K562 (cell line): ENCODE results near the gene CREG2. TPM values are rescaled to one million over a fixed set of nuclear protein-coding genes. Genes with fewer than 3 reads are reported as not detected.
A peak's percentile ranks its signal among the peaks of the same experiment; 100 is the strongest.
"Not testable (repeated sequence)": the region's sequence is repeated elsewhere in the genome, so short reads cannot be mapped to it uniquely, and the experiment has no call there.

Source experiments
- ATAC-seq: fragments of 200-7000 bp; cut with Tn5 transposase; 3 replicates; pipeline ENCODE4 v1.9.1; 2020; ENCODE audit warnings: moderate library complexity
- BruUV-seq: library from RNA; stranded (reverse); fragments of 400-500 nt; replicated peaks from 2 replicates; lab custom pipeline; 2021; lab: Mats Ljungman, UMichigan
- CTCF ChIA-PET: fragments of 300-600 bp; formaldehyde crosslinking; extraction: SDS; loops from one replicate; lab custom pipeline; 2021; ENCODE audit warnings: low intra/inter-chr PET ratio; lab: Yijun Ruan, JAX
- POLR2A ChIA-PET: fragments of 300-600, 350-650 bp; sonication (Branson Sonifier 250); formaldehyde crosslinking; extraction: SDS; loops from one replicate; lab custom pipeline; 2021; ENCODE audit warnings: antibody characterized with exemption, inconsistent platforms; lab: Yijun Ruan, JAX
- DNase-seq, 4 experiments: peaks; one replicate each; pipeline versions ENCODE4 v3.0.0 to v3.0.0-alpha.2; 2011 to 2018; ENCODE audit warnings: low spot score in 3 of 4, mixed read lengths in 3 of 4; ENCODE audit errors: extremely low read depth in 1 of 4
- FAIRE-seq: peaks from 2 replicates; lab custom pipeline; 2011; peaks lifted over from hg19 to GRCh38; lab: Jason Lieb, UNC
- H2AFZ ChIP-seq: 2 replicates; pipeline ENCODE4 v1.6.0; 2011; ENCODE audit warnings: low read depth, low read length, control low read depth, inconsistent platforms
- H3K27ac ChIP-seq: fragments of 200-600 bp; 3 replicates; pipeline ENCODE4 v1.8.0; 2011; ENCODE audit warnings: low read depth, mild to moderate bottlenecking, control low read depth, inconsistent platforms, low read length, moderate library complexity, mixed read lengths; ENCODE audit errors: extremely low read depth
- H3K27me3 ChIP-seq, 2 experiments: fragments of 300-600 bp in 1 of 2; 2 replicates in 1 of 2; 3 replicates in 1 of 2; pipeline versions ENCODE4 v1.6.0 to v1.8.0; 2011; ENCODE audit warnings: inconsistent platforms in 2 of 2, low read length in 2 of 2, mild to moderate bottlenecking in 1 of 2, mixed read lengths in 1 of 2, moderate library complexity in 1 of 2; ENCODE audit not compliant: control insufficient read depth in 2 of 2, insufficient read depth in 2 of 2
- H3K36me3 ChIP-seq: fragments of 300-600 bp; 3 replicates; pipeline ENCODE4 v1.8.0; 2011; ENCODE audit warnings: mild to moderate bottlenecking, low read length, inconsistent platforms; ENCODE audit not compliant: control insufficient read depth, insufficient read depth
- H3K4me1 ChIP-seq, 2 experiments: fragments of 200-600 bp in 1 of 2; replicated peaks in 1 of 2; 2 replicates in 1 of 2; 3 replicates in 1 of 2; pipeline versions ENCODE4 v1.5.1 to v1.8.0; 2011; ENCODE audit warnings: inconsistent platforms in 2 of 2, low read length in 2 of 2, mild to moderate bottlenecking in 1 of 2, mixed read lengths in 1 of 2, moderate library complexity in 1 of 2; ENCODE audit not compliant: control insufficient read depth in 2 of 2, insufficient read depth in 2 of 2
- H3K4me2 ChIP-seq: 2 replicates; pipeline ENCODE4 v1.6.1; 2011; ENCODE audit warnings: low read length, control low read depth, inconsistent platforms, mixed read lengths; ENCODE audit not compliant: insufficient read depth
- H3K4me3 ChIP-seq: fragments of 200-600 bp; sonication (generic), shearing (Covaris generic); 2 replicates; pipeline ENCODE4 v1.5.1; 2016; ENCODE audit warnings: control low read depth, inconsistent platforms
- H3K79me2 ChIP-seq: fragments of 200-600 bp; 3 replicates; pipeline ENCODE4 v1.8.0; 2011; ENCODE audit warnings: low read length, inconsistent platforms; ENCODE audit not compliant: control insufficient read depth, insufficient read depth
- H3K9ac ChIP-seq, 2 experiments: 2 replicates each; pipeline versions ENCODE4 v1.6.0 to v1.6.1; 2011; ENCODE audit warnings: low read depth in 2 of 2, low read length in 2 of 2, control low read depth in 1 of 2, inconsistent platforms in 1 of 2, mild to moderate bottlenecking in 1 of 2, mixed read lengths in 1 of 2; ENCODE audit not compliant: insufficient read depth in 1 of 2
- H3K9me1 ChIP-seq: one replicate; pipeline ENCODE4 v1.6.0; 2011; ENCODE audit warnings: inconsistent platforms, mild to moderate bottlenecking, low read length, moderate library complexity; ENCODE audit not compliant: control insufficient read depth, insufficient read depth
- H3K9me3 ChIP-seq: replicated peaks from 2 replicates; pipeline ENCODE4 v1.5.1; 2011; ENCODE audit warnings: low read depth, low read length, inconsistent platforms; ENCODE audit not compliant: control insufficient read depth, insufficient read depth
- H4K20me1 ChIP-seq: replicated peaks from 2 replicates; pipeline ENCODE4 v1.6.1; 2011; ENCODE audit warnings: low read length, inconsistent platforms, mixed read lengths; ENCODE audit not compliant: control insufficient read depth, insufficient read depth
- CBX3 ChIP-seq, 2 experiments: IDR thresholded peaks; 1 replicate in 1 of 2; 2 replicates in 1 of 2; pipeline ENCODE4 v1.6.1; 2012; ENCODE audit warnings: inconsistent platforms in 2 of 2, low read length in 2 of 2, borderline replicate concordance in 1 of 2, control low read depth in 1 of 2
- CBX5 ChIP-seq: IDR thresholded peaks from 2 replicates; pipeline ENCODE4 v1.6.1; 2014; ENCODE audit warnings: low read depth, borderline replicate concordance
- JUN ChIP-seq, 2 experiments: sonication (generic) in 1 of 2; formaldehyde crosslinking in 1 of 2; IDR thresholded peaks; 2 replicates each; pipeline versions ENCODE4 v1.6.1 to v1.8.0; 2012 to 2022; ENCODE audit warnings: borderline replicate concordance in 2 of 2, mild to moderate bottlenecking in 2 of 2, improper control_type of control experiment in 1 of 2, low read depth in 1 of 2, low read length in 1 of 2, missing genetic modification reagents in 1 of 2
- KLF16 ChIP-seq: IDR thresholded peaks from 2 replicates; pipeline ENCODE4 v1.6.1; 2016; ENCODE audit warnings: antibody characterized with exemption
- MEF2D ChIP-seq: conservative IDR thresholded peaks from 2 replicates; pipeline ENCODE4 v1.6.1; 2016; ENCODE audit warnings: low read depth, missing genetic modification characterization, missing compliant biosample characterization
- TARDBP ChIP-seq: fragments of 450-650 bp; IDR thresholded peaks from 2 replicates; pipeline ENCODE4 v1.6.1; 2016
- TRIM28 ChIP-seq: fragments of 450-650 bp; IDR thresholded peaks from 2 replicates; pipeline ENCODE4 v1.6.1; 2017
- ZKSCAN3 ChIP-seq: fragments of 250-450 bp; sonication (Bioruptor Pico); IDR thresholded peaks from 2 replicates; pipeline ENCODE4 v1.4.0; 2020
- ZNF263 ChIP-seq: sonication (generic); formaldehyde crosslinking; IDR thresholded peaks from 2 replicates; pipeline ENCODE4 v1.8.0; 2022; ENCODE audit warnings: mild to moderate bottlenecking, missing genetic modification reagents, borderline replicate concordance
- ZNF830 ChIP-seq: fragments of 250-450 bp; sonication (Bioruptor Pico); IDR thresholded peaks from 2 replicates; pipeline ENCODE4 v1.5.0; 2021; ENCODE audit warnings: mild to moderate bottlenecking
- WGBS: fragments of 100-300 bp; shearing (Covaris generic); methylation state at CpG from one replicate; pipeline ENCODE4 v1.1.6; 2016; ENCODE audit warnings: low coverage, mixed read lengths; ENCODE audit not compliant: insufficient coverage; ENCODE audit errors: missing lambda C conversion rate; 5-methylcytosine and 5-hydroxymethylcytosine counted together
- in situ Hi-C: fragments of 300-500 bp; cut with MboI; formaldehyde crosslinking; loops from 4 replicates; pipeline ENCODE4 v1.15.0; 2018; ENCODE audit warnings: inconsistent platforms, mixed read lengths
- intact Hi-C: fragments of 100-400 bp; cut with micrococcal nuclease; formaldehyde crosslinking; loops from 2 replicates; pipeline ENCODE4 v1.14.2; 2022
- polyA plus RNA-seq, 8 experiments: library from polyadenylated mRNA; depleted of rRNA in 4 of 8; stranded (reverse) in 5 of 8; unstranded in 3 of 8; fragments of >200 nt; fragmentation: Nextera tagmentation in 2 of 8; fragmentation: Illumina TruSeq in 1 of 8; extraction: Ambion mirVana in 2 of 8; extraction: Trizol in 1 of 8; gene quantifications; 2 replicates each; pipeline versions ENCODE4 v1.2.1 to v1.2.3, GENCODE V29; 2011 to 2014; ENCODE audit warnings: inconsistent platforms in 1 of 8, missing spikeins in 1 of 8
- total RNA-seq, 7 experiments: library from RNA; depleted of rRNA in 6 of 7; stranded (reverse); fragments of >200 nt in 6 of 7; fragmentation: Illumina TruSeq in 2 of 7; extraction: Trizol in 2 of 7; gene quantifications; 2 replicates each; pipeline versions ENCODE4 v1.2.1 to v1.2.3, GENCODE V29; 2011 to 2021; ENCODE audit warnings: low replicate concordance in 1 of 7
- TF ChIP-seq, protein P1 (sequence below): fragments of 450-650 bp; IDR thresholded peaks from 2 replicates; pipeline ENCODE4 v1.6.1; 2016; ENCODE audit warnings: low read depth

Gene CREG2
- total and polyA plus RNA-seq, 9 of the 15 experiments (the other 6 are each of a cell fraction or from before 2014, with no cell fraction given), result not detected

DNA sequence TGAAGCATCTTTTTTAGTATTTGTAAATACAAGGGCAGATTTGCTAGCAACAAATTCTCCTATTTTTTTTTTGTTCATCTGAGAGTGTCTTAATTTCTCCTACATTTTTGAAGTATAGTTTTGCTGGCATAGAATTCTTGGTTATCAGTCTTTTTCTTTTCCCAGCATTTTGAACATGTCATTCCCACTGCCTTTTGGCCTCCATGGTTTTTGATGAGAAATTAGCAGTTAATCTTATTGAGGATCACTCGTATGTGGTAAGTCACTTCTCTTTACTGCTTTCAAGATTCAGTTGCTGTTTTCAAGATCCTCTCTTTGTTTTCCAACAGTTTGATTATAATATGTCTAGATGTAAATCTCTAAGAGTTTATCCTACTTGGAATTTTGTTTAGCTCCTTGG lies 61.9 kb downstream of the CREG2 start (continued):
- TF ChIP-seq, protein P1, sequence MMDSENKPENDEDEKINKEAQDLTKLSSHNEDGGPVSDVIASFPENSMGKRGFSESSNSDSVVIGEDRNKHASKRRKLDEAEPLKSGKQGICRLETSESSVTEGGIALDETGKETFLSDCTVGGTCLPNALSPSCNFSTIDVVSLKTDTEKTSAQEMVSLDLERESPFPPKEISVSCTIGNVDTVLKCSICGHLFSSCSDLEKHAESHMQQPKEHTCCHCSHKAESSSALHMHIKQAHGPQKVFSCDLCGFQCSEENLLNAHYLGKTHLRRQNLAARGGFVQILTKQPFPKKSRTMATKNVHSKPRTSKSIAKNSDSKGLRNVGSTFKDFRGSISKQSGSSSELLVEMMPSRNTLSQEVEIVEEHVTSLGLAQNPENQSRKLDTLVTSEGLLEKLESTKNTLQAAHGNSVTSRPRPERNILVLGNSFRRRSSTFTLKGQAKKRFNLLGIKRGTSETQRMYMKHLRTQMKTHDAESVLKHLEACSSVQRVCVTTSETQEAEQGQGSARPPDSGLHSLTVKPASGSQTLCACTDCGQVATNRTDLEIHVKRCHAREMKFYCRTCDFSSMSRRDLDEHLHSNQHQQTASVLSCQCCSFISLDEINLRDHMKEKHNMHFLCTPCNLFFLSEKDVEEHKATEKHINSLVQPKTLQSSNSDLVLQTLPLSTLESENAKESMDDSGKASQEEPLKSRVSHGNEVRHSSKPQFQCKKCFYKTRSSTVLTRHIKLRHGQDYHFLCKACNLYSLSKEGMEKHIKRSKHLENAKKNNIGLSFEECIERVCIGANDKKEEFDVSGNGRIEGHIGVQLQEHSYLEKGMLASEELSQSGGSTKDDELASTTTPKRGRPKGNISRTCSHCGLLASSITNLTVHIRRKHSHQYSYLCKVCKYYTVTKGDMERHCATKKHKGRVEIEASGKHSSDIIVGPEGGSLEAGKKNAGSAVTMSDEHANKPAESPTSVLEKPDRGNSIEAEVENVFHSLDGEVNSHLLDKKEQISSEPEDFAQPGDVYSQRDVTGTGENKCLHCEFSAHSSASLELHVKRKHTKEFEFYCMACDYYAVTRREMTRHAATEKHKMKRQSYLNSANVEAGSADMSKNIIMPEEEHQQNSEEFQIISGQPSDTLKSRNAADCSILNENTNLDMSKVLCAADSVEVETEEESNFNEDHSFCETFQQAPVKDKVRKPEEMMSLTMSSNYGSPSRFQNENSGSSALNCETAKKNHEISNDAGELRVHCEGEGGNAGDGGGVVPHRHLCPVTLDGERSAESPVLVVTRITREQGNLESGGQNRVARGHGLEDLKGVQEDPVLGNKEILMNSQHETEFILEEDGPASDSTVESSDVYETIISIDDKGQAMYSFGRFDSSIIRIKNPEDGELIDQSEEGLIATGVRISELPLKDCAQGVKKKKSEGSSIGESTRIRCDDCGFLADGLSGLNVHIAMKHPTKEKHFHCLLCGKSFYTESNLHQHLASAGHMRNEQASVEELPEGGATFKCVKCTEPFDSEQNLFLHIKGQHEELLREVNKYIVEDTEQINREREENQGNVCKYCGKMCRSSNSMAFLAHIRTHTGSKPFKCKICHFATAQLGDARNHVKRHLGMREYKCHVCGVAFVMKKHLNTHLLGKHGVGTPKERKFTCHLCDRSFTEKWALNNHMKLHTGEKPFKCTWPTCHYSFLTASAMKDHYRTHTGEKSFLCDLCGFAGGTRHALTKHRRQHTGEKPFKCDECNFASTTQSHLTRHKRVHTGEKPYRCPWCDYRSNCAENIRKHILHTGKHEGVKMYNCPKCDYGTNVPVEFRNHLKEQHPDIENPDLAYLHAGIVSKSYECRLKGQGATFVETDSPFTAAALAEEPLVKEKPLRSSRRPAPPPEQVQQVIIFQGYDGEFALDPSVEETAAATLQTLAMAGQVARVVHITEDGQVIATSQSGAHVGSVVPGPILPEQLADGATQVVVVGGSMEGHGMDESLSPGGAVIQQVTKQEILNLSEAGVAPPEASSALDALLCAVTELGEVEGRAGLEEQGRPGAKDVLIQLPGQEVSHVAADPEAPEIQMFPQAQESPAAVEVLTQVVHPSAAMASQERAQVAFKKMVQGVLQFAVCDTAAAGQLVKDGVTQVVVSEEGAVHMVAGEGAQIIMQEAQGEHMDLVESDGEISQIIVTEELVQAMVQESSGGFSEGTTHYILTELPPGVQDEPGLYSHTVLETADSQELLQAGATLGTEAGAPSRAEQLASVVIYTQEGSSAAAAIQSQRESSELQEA, result no peak
- TF ChIP-seq ZNF830 (CRISPR knock-in tag) (no peak), KLF16 (no peak), ZKSCAN3 (no peak), JUN (IDR thresholded peaks at IDR 0.05; ENCODE audit: borderline replicate concordance, low read depth, low read length) (no peak), JUN (CRISPR knock-in tag; IDR thresholded peaks at IDR 0.05; ENCODE audit: borderline replicate concordance) (no peak), CBX5 (0 out of 2 replicates have a peak, but pooled peaks have one; percentile 49), ZNF263 (CRISPR knock-in tag) (no peak), MEF2D (no peak), TRIM28 (peak; percentile 74; the same call in 1 of the 2 replicates), CBX3 (IDR thresholded peaks at IDR 0.05; ENCODE audit: borderline replicate concordance in 1 of 2, low read length in 2 of 2) (peak in 1 of 2 experiments; percentile 72; a peak in 2 of 3 replicates), TARDBP (no peak)

DNA sequence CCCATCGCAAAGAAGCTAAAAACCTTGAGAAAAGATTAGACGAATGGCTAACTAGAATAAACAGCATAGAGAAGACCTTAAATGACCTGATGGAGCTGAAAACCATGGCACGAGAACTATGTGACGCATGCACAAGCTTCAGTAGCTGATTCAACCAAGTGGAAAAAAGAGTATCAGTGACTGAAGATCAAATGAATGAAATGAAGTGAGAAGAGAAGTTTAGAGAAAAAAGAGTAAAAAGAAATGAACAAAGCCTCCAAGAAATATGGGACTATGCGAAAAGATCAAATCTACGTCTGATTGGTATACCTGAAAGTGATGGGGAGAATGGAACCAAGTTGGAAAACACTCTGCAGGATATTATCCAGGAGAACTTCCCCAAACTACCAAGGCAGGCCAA lies 70.7 kb downstream of the CREG2 start:
- CTCF ChIA-PET, POLR2A ChIA-PET, BruUV-seq: not testable (repeated sequence)

More for the DNA sequence above, 70.7 kb downstream of the CREG2 start:
- ATAC-seq, intact Hi-C loops, H4K20me1 ChIP-seq, H3K9me1 ChIP-seq, H3K9me3 ChIP-seq, in situ Hi-C loops, DNase-seq, H3K79me2 ChIP-seq, H3K36me3 ChIP-seq, H3K4me3 ChIP-seq, FAIRE-seq, H3K9ac ChIP-seq, H3K4me2 ChIP-seq, H3K27ac ChIP-seq, H3K4me1 ChIP-seq, H3K27me3 ChIP-seq, H2AFZ ChIP-seq: not testable (repeated sequence)
- WGBS, result 7% methylated on average over 5 of the region's 6 CpGs
